HepG2 (cell line): ENCODE data around the gene WDR35. TPM values are rescaled to one million over a fixed set of nuclear protein-coding genes. Genes with fewer than 3 reads are reported as not detected.

Source experiments
- ATAC-seq: fragments of 200-7000 bp; cut with Tn5 transposase; 3 replicates; pipeline ENCODE4 v1.9.1; 2020; ENCODE audit warnings: mild to moderate bottlenecking, moderate library complexity
- BruUV-seq: library from RNA; stranded (reverse); fragments of 400-500 nt; replicated peaks from 2 replicates; lab custom pipeline; 2021; lab: Mats Ljungman, UMichigan
- CTCF ChIA-PET: fragments of 300-600 bp; formaldehyde crosslinking; extraction: SDS; loops from one replicate; lab custom pipeline; 2021; ENCODE audit warnings: low total read pairs, inconsistent platforms, low intra/inter-chr PET ratio; lab: Yijun Ruan, JAX
- POLR2A ChIA-PET: fragments of 350-600 bp; sonication (Branson Sonifier 250); formaldehyde crosslinking; loops from one replicate; lab custom pipeline; 2020; ENCODE audit warnings: antibody characterized with exemption, inconsistent platforms; lab: Yijun Ruan, JAX
- DNase-seq: peaks from one replicate; pipeline ENCODE4 v3.0.0-alpha.2; 2015; ENCODE audit warnings: low spot score
- FAIRE-seq: peaks from 3 replicates; lab custom pipeline; 2011; peaks lifted over from hg19 to GRCh38; lab: Jason Lieb, UNC
- H2AFZ ChIP-seq: one replicate; pipeline ENCODE4 v1.6.1; 2011; ENCODE audit warnings: low read length, inconsistent platforms
- H3K27ac ChIP-seq: fragments of 300-600 bp; 3 replicates; pipeline ENCODE4 v1.8.0; 2011; ENCODE audit warnings: mixed run types, mild to moderate bottlenecking, mixed read lengths, low read length, inconsistent platforms; ENCODE audit not compliant: insufficient read depth; ENCODE audit errors: extremely low read length
- H3K27me3 ChIP-seq, 2 experiments: fragments of 200-600 bp in 1 of 2; 2 replicates in 1 of 2; 3 replicates in 1 of 2; pipeline versions ENCODE4 v1.6.0 to v1.8.0; 2011; ENCODE audit warnings: low read length in 2 of 2, mild to moderate bottlenecking in 2 of 2, moderate library complexity in 2 of 2, inconsistent platforms in 1 of 2; ENCODE audit not compliant: insufficient read depth in 2 of 2, control insufficient read depth in 1 of 2
- H3K36me3 ChIP-seq, 2 experiments: fragments of 200-600 bp in 1 of 2; replicated peaks in 1 of 2; 2 replicates in 1 of 2; 3 replicates in 1 of 2; pipeline versions ENCODE4 v1.5.1 to v1.8.0; 2011; ENCODE audit warnings: low read length in 2 of 2, inconsistent platforms in 1 of 2; ENCODE audit not compliant: insufficient read depth in 2 of 2, control insufficient read depth in 1 of 2
- H3K4me1 ChIP-seq: 2 replicates; pipeline ENCODE4 v1.5.1; 2012; ENCODE audit warnings: low read length, inconsistent platforms; ENCODE audit not compliant: insufficient read depth
- H3K4me2 ChIP-seq: 2 replicates; pipeline ENCODE4 v1.6.0; 2011; ENCODE audit warnings: low read depth, low read length, inconsistent platforms
- H3K4me3 ChIP-seq, 3 experiments: fragments of 200-600 bp in 1 of 3; sonication (generic), shearing (Covaris generic) in 1 of 3; replicated peaks in 1 of 3; 2 replicates each; pipeline ENCODE4 v1.5.1; 2011 to 2016; ENCODE audit warnings: low read length in 3 of 3, inconsistent platforms in 2 of 3, low read depth in 2 of 3, mild to moderate bottlenecking in 2 of 3, control low read depth in 1 of 3, mixed read lengths in 1 of 3; ENCODE audit not compliant: insufficient read depth in 1 of 3
- H3K79me2 ChIP-seq: one replicate; pipeline ENCODE4 v1.6.1; 2011; ENCODE audit warnings: low read length, inconsistent platforms; ENCODE audit not compliant: insufficient read depth
- H3K9ac ChIP-seq: 2 replicates; pipeline ENCODE4 v1.6.0; 2011; ENCODE audit warnings: mild to moderate bottlenecking, low read depth, low read length, inconsistent platforms; ENCODE audit not compliant: insufficient read depth
- H3K9me3 ChIP-seq: 2 replicates; pipeline ENCODE4 v1.5.1; 2012; ENCODE audit warnings: mild to moderate bottlenecking, low read length
- H4K20me1 ChIP-seq: 2 replicates; pipeline ENCODE4 v1.6.0; 2011; ENCODE audit warnings: inconsistent platforms, mild to moderate bottlenecking, low read length, moderate library complexity; ENCODE audit not compliant: insufficient read depth
- MAZ ChIP-seq, 2 experiments: sonication (generic) in 1 of 2; formaldehyde crosslinking in 1 of 2; IDR thresholded peaks; 2 replicates each; pipeline versions ENCODE4 v1.5.0 to v1.6.1; 2012 to 2020; ENCODE audit warnings: low read depth in 2 of 2, mild to moderate bottlenecking in 2 of 2, borderline replicate concordance in 1 of 2, improper control_type of control experiment in 1 of 2, low read length in 1 of 2, missing genetic modification reagents in 1 of 2, moderate library complexity in 1 of 2
- MEIS1 ChIP-seq: sonication (generic); formaldehyde crosslinking; IDR thresholded peaks from 2 replicates; pipeline ENCODE4 v1.9.0; 2021; ENCODE audit warnings: mild to moderate bottlenecking, missing genetic modification reagents, moderate library complexity, borderline replicate concordance
- NR2F1 ChIP-seq, 2 experiments: fragments of 450-650 bp in 1 of 2; formaldehyde crosslinking in 1 of 2; IDR thresholded peaks; 2 replicates each; pipeline versions ENCODE4 v1.5.0 to v1.6.1; 2016 to 2020; ENCODE audit warnings: mild to moderate bottlenecking in 1 of 2, missing compliant biosample characterization in 1 of 2, missing genetic modification reagents in 1 of 2, moderate library complexity in 1 of 2
- POGZ ChIP-seq: sonication (generic); formaldehyde crosslinking; IDR thresholded peaks from 2 replicates; pipeline ENCODE4 v1.4.0; 2020; ENCODE audit warnings: mild to moderate bottlenecking, missing genetic modification reagents
- ZBTB33 ChIP-seq: sonication (generic); formaldehyde crosslinking; IDR thresholded peaks from 2 replicates; pipeline ENCODE4 v1.4.0; 2020; ENCODE audit warnings: missing genetic modification reagents
- ZFP37 ChIP-seq: sonication (generic); formaldehyde crosslinking; IDR thresholded peaks from 2 replicates; pipeline ENCODE4 v1.4.0; 2020; ENCODE audit warnings: missing genetic modification reagents, borderline replicate concordance
- ZFP41 ChIP-seq: sonication (generic); formaldehyde crosslinking; IDR thresholded peaks from 2 replicates; pipeline ENCODE4 v1.4.0; 2020; ENCODE audit warnings: mild to moderate bottlenecking, missing genetic modification reagents, borderline replicate concordance
- ZNF180 ChIP-seq: sonication (generic); formaldehyde crosslinking; IDR thresholded peaks from 2 replicates; pipeline ENCODE4 v1.4.0; 2020; ENCODE audit warnings: low read depth, missing genetic modification reagents, borderline replicate concordance
- ZNF546 ChIP-seq: sonication (generic); formaldehyde crosslinking; conservative IDR thresholded peaks from 2 replicates; pipeline ENCODE4 v1.8.1; 2023; ENCODE audit warnings: mild to moderate bottlenecking, missing genetic modification reagents
- WGBS: methylation state at CpG from one replicate; pipeline ENCODE4 v1.1.6; 2017; ENCODE audit warnings: low lambda C conversion rate; 5-methylcytosine and 5-hydroxymethylcytosine counted together
- in situ Hi-C: cut with HindIII; loops from 2 replicates; pipeline ENCODE4 v1.10.0; 2017; ENCODE audit warnings: low pct_unique_long_range_greater_than_20kb; ENCODE audit not compliant: extremely low pct_ligation_motif_present
- intact Hi-C: fragments of 100-400 bp; cut with micrococcal nuclease; formaldehyde crosslinking; loops from one replicate; pipeline ENCODE4 v1.10.0; 2022; ENCODE audit not compliant: unreplicated experiment
- polyA plus RNA-seq, 8 experiments: library from polyadenylated mRNA; depleted of rRNA in 3 of 8; stranded (reverse) in 7 of 8; unstranded in 1 of 8; fragments of >200 nt; fragmentation: Illumina TruSeq in 4 of 8; extraction: Trizol in 4 of 8; gene quantifications; 2 replicates each; pipeline versions ENCODE4 v1.2.1 to v1.2.3, GENCODE V29; 2011 to 2016; ENCODE audit warnings: low read depth in 4 of 8, missing spikeins in 1 of 8, mixed read lengths in 1 of 8; ENCODE audit not compliant: insufficient read depth in 1 of 8
- total RNA-seq, 5 experiments: library from RNA; depleted of rRNA; stranded (reverse); fragments of >200 nt; fragmentation: Illumina TruSeq; extraction: Trizol; gene quantifications; 2 replicates each; pipeline ENCODE4 v1.2.3, GENCODE V29; 2016; ENCODE audit warnings: low read depth in 1 of 5
- TF ChIP-seq, protein P1 (sequence below): sonication (generic); formaldehyde crosslinking; IDR thresholded peaks from 2 replicates; pipeline ENCODE4 v1.4.0; 2020; ENCODE audit warnings: missing genetic modification reagents

WDR35 gene
- total and polyA plus RNA-seq, 2 of the 13 experiments (the other 11 are each of a cell fraction or from before 2014, with no cell fraction given), result 11.1 to 19.6 TPM

GRCh38 chr2:19916385-19916950, 73.4 kb downstream of the WDR35 start:
- H3K4me2 ChIP-seq, result no peak overlapping the region
- 81% methylated on average over 6 of the region's 6 CpGs for WGBS
- H3K4me1 ChIP-seq, result no peaks in the 10 kb centered on the region
- H3K4me3 ChIP-seq, result no peak overlapping the region
- no peak overlapping the region for H3K9ac ChIP-seq
- intact Hi-C loops (no loop called here), in situ Hi-C loops (no loop called here)
- FAIRE-seq, result no peak
- TF ChIP-seq ZFP41 (no peak), ZBTB33 (CRISPR knock-in tag) (peak; percentile 60; the same call in 1 of the 2 replicates)
- POLR2A ChIA-PET, result interaction anchor here (1.6 kb wide), 1 partner anchor 15 kb away, joined by 6 read pairs; the partner anchor contains the start of gene TTC32
- no peaks in the 10 kb centered on the region for H3K9me3 ChIP-seq
- H3K36me3 ChIP-seq, result peaks cover 6 to 19% of the 10 kb centered on the region in 2 experiments
- H3K27me3 ChIP-seq, result no peaks in the 10 kb centered on the region
- no peak overlapping the region for H3K27ac ChIP-seq
- no peak for DNase-seq
- CTCF ChIA-PET, result no interaction called here
- no TSS peak for BruUV-seq
- ATAC-seq, result no peak
- H4K20me1 ChIP-seq, result no peaks in the 10 kb centered on the region
- no peak overlapping the region for H2AFZ ChIP-seq
- no peaks in the 10 kb centered on the region for H3K79me2 ChIP-seq

- Histone ChIP-seq H3K4me1 (no peaks in the 10 kb centered on the region), H3K9me3 (no peaks in the 10 kb centered on the region), H3K27me3 (no peaks in the 10 kb centered on the region), H3K36me3 (peaks cover 6 to 19% of the 10 kb centered on the region in 2 experiments), H3K4me3 (no peak overlapping the region), H3K27ac (no peak overlapping the region), H3K79me2 (no peaks in the 10 kb centered on the region), H4K20me1 (no peaks in the 10 kb centered on the region), H2AFZ (no peak overlapping the region), H3K4me2 (no peak overlapping the region), H3K9ac (no peak overlapping the region)
- DNase-seq (no peak), FAIRE-seq (no peak), ATAC-seq (no peak)
- intact Hi-C loops, result no loop called here
- ChIA-PET POLR2A (interaction anchor here (1.5 kb wide), 1 partner anchor 13 kb away, joined by 4 read pairs; no protein-coding TSS in a partner anchor), CTCF (no interaction called here)
- BruUV-seq, result no TSS peak
- in situ Hi-C loops, result no loop called here
- WGBS, result 85% methylated on average over 1 of the region's 1 CpG
- TF ChIP-seq, protein P1, sequence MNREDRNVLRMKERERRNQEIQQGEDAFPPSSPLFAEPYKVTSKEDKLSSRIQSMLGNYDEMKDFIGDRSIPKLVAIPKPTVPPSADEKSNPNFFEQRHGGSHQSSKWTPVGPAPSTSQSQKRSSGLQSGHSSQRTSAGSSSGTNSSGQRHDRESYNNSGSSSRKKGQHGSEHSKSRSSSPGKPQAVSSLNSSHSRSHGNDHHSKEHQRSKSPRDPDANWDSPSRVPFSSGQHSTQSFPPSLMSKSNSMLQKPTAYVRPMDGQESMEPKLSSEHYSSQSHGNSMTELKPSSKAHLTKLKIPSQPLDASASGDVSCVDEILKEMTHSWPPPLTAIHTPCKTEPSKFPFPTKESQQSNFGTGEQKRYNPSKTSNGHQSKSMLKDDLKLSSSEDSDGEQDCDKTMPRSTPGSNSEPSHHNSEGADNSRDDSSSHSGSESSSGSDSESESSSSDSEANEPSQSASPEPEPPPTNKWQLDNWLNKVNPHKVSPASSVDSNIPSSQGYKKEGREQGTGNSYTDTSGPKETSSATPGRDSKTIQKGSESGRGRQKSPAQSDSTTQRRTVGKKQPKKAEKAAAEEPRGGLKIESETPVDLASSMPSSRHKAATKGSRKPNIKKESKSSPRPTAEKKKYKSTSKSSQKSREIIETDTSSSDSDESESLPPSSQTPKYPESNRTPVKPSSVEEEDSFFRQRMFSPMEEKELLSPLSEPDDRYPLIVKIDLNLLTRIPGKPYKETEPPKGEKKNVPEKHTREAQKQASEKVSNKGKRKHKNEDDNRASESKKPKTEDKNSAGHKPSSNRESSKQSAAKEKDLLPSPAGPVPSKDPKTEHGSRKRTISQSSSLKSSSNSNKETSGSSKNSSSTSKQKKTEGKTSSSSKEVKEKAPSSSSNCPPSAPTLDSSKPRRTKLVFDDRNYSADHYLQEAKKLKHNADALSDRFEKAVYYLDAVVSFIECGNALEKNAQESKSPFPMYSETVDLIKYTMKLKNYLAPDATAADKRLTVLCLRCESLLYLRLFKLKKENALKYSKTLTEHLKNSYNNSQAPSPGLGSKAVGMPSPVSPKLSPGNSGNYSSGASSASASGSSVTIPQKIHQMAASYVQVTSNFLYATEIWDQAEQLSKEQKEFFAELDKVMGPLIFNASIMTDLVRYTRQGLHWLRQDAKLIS (CRISPR knock-in tag), result no peak
- TF ChIP-seq POGZ (CRISPR knock-in tag) (no peak), MEIS1 (CRISPR knock-in tag) (no peak), ZFP37 (CRISPR knock-in tag) (no peak), ZNF180 (no peak), NR2F1 (CRISPR knock-in tag; IDR thresholded peaks at IDR 0.05) (no peak), ZNF546 (CRISPR knock-in tag) (no peak), MAZ (IDR thresholded peaks at IDR 0.05; ENCODE audit: borderline replicate concordance, low read depth, low read length) (no peak), MAZ (CRISPR knock-in tag; IDR thresholded peaks at IDR 0.05; ENCODE audit: low read depth) (no peak)
Measured at GRCh38 chr2:19914266-19914975, 75.5 kb downstream of the WDR35 start.
